Measurements from ENCODE around the gene HBS1L.

The HBS1L gene

DNA sequence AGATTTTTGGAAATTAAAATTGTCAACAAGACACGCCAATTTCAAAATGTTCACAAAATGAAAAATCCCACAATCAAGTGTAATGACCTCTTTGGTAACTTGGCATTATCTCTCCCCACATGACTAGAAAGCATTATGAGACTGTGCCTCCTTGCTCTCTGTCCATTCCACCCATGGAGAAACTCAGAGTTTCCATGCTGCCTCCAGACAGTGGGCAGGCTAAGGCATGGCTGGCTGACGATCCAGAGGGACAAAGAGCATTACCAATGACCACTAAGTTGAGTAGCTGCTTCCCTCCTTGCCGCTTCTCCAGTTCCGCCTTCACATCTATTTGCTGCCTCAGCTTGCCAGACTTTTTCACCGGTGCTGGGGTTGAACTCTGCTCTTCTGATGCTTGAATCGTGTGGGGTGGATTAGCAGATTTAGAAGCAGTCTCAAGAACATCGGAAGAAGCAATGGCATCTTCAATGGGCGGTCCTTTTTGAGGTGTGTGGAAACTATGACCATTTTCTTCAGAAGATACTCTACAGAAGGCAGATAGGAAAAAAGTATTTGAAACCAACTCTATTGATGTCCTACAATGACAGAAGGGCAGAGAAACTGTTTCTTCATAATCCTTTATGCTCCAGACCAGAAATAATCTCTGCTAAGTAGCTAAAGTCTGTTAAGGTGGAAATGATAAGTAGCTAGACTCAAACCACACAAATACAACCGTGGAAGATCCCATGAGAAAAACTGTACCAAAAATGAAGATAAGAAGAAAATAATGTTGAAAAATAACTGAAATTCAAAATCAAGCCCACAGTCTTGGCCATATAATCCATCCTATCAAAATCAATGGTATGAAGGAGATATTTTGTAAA is 57.3 kb downstream of the HBS1L start:
- Histone ChIP-seq H3K36me3 (ENCODE audit: control insufficient read depth in 2 of 2, insufficient read depth in 1 of 2, low read length in 2 of 2) (peaks cover 15 to 55% of the 10 kb centered on the region in 2 experiments), H3K4me1 (ENCODE audit: control insufficient read depth, insufficient read depth, low read length) (no peaks in the 10 kb centered on the region; the same call in 1 of the 2 replicates), H3K9me3 (ENCODE audit: control insufficient read depth, insufficient read depth, low read depth, low read length) (no peaks in the 10 kb centered on the region), H3K27ac (ENCODE audit: extremely low read depth, low read depth, low read length) (no peak overlapping the region), H3K4me3 (ENCODE audit: low read depth, low read length) (no peak overlapping the region)
- ChIA-PET CTCF (interaction anchor here (0.5 to 1.6 kb wide), 6 partner anchors 8 to 888 kb away, joined by 3 to 5 read pairs (median 4); no protein-coding TSS in a partner anchor), POLR2A (no interaction called here)
- TF ChIP-seq ZNF239 (tag by site-specific recombination; IDR thresholded peaks at IDR 0.05) (no peak), HOXC10 (CRISPR knock-in tag; IDR thresholded peaks at IDR 0.05) (no peak), MEIS1 (CRISPR knock-in tag; IDR thresholded peaks at IDR 0.05; ENCODE audit: borderline replicate concordance) (no peak), ZFHX2 (tag by site-specific recombination; conservative IDR thresholded peaks at IDR 0.05) (no peak)

DNA sequence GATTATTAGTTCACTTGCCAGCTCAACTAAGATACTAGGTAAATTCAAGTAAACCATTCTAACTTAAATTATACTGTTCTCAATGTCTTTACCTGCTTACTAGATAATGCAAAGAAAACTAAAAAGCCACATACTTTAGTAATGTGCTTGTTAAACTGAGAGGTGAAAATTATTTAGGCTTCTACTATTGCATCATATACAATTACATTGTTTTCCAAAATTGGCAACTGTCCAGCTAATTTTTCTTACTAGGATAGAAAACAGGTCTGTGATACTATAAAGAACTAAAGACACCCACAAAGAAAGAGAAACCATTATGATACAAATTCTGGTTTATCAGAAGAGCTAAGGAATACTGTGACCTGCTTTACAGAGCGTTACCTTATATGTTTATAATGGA is 59.1 kb downstream of the HBS1L start:
- ChIA-PET POLR2A (interaction anchor here (1.3 kb wide), 1 partner anchor 59 kb away, joined by 3 read pairs; the partner anchor contains the start of gene HBS1L), CTCF (interaction anchor here (0.7 to 1.3 kb wide), 5 partner anchors 8 to 322 kb away, joined by 3 to 4 read pairs (median 3); no protein-coding TSS in a partner anchor)
- TF ChIP-seq ZNF768 (tag by site-specific recombination; IDR thresholded peaks at IDR 0.05) (no peak), ZNF366 (tag by site-specific recombination; conservative IDR thresholded peaks at IDR 0.05) (0 out of 2 replicates have a peak, but pooled peaks have one; percentile 10)
- no peaks in the 10 kb centered on the region for H3K9me3 ChIP-seq (ENCODE audit: control insufficient read depth, insufficient read depth, low read depth, low read length)
- H3K4me1 ChIP-seq (ENCODE audit: control insufficient read depth, insufficient read depth, low read length) = no peaks in the 10 kb centered on the region; the same call in 1 of the 2 replicates
- H3K27ac ChIP-seq (ENCODE audit: extremely low read depth, low read depth, low read length) = no peak overlapping the region
- peaks cover 22 to 65% of the 10 kb centered on the region in 2 experiments for H3K36me3 ChIP-seq (ENCODE audit: control insufficient read depth in 2 of 2, insufficient read depth in 1 of 2, low read length in 2 of 2)
- no peak overlapping the region for H3K4me3 ChIP-seq (ENCODE audit: low read depth, low read length)

DNA sequence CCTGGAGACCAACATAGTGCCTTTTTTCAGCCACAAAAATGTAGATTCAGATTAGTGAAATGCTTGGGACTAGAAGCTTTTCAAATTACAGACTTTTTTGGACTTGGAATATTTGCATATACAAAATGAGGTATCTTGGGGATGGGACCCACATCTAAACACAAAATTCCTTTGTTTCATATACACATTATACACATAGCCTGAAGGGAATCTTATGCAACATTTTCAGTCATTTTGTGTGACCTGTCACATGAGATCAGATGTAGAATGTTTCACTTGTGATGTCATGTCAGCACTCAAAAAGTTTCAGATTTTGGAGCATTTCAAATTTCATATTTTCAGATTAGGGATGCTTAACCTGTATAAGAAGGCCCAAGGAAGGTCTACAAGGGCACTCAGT is 60.2 kb downstream of the HBS1L start:
- no peak for TF ChIP-seq ZNF366 (tag by site-specific recombination; conservative IDR thresholded peaks at IDR 0.05)
- no peak for TF ChIP-seq ZNF529 (tag by site-specific recombination; IDR thresholded peaks at IDR 0.05; ENCODE audit: insufficient replicate concordance)
- no peak for TF ChIP-seq GLIS1 (tag by site-specific recombination; IDR thresholded peaks at IDR 0.05)
- TF ChIP-seq ZNF274 (IDR thresholded peaks at IDR 0.05; ENCODE audit: low read length) = no peak
- TF ChIP-seq ZNF274 (tag by site-specific recombination; IDR thresholded peaks at IDR 0.05; ENCODE audit: borderline replicate concordance) = no peak
- TF ChIP-seq ZNF561 (tag by site-specific recombination; IDR thresholded peaks at IDR 0.05; ENCODE audit: borderline replicate concordance) = no peak
- TF ChIP-seq, protein P1, sequence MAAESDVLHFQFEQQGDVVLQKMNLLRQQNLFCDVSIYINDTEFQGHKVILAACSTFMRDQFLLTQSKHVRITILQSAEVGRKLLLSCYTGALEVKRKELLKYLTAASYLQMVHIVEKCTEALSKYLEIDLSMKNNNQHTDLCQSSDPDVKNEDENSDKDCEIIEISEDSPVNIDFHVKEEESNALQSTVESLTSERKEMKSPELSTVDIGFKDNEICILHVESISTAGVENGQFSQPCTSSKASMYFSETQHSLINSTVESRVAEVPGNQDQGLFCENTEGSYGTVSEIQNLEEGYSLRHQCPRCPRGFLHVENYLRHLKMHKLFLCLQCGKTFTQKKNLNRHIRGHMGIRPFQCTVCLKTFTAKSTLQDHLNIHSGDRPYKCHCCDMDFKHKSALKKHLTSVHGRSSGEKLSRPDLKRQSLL (tag by site-specific recombination; IDR thresholded peaks at IDR 0.05) = no peak
- no peak for TF ChIP-seq ZNF133 (tag by site-specific recombination; IDR thresholded peaks at IDR 0.05)
- no peak for TF ChIP-seq ZBTB21 (tag by site-specific recombination; IDR thresholded peaks at IDR 0.05)
- TF ChIP-seq ZNF621 (tag by site-specific recombination; IDR thresholded peaks at IDR 0.05) = no peak
- TF ChIP-seq ZNF571 (tag by site-specific recombination; IDR thresholded peaks at IDR 0.05) = no peak
- TF ChIP-seq MYNN (tag by site-specific recombination; IDR thresholded peaks at IDR 0.05; ENCODE audit: borderline replicate concordance) = no peak
- TF ChIP-seq KLF16 (tag by site-specific recombination; IDR thresholded peaks at IDR 0.05) = no peak
- TF ChIP-seq ZFP3 (tag by site-specific recombination; IDR thresholded peaks at IDR 0.05; ENCODE audit: low read depth) = no peak
- no peak for TF ChIP-seq ZNF768 (tag by site-specific recombination; IDR thresholded peaks at IDR 0.05)
- no peak for TF ChIP-seq ZFP37 (tag by site-specific recombination; IDR thresholded peaks at IDR 0.05)
- TF ChIP-seq ZNF549 (tag by site-specific recombination; IDR thresholded peaks at IDR 0.05) = no peak
- TF ChIP-seq ZNF132 (tag by site-specific recombination; IDR thresholded peaks at IDR 0.05; ENCODE audit: borderline replicate concordance) = no peak
- H3K4me3 ChIP-seq (ENCODE audit: low read depth, low read length) = no peak overlapping the region
- H3K4me1 ChIP-seq (ENCODE audit: control insufficient read depth, insufficient read depth, low read length) = no peaks in the 10 kb centered on the region; the same call in 1 of the 2 replicates
- H3K36me3 ChIP-seq (ENCODE audit: control insufficient read depth in 2 of 2, insufficient read depth in 1 of 2, low read length in 2 of 2) = peaks cover 18 to 71% of the 10 kb centered on the region in 2 experiments
- ChIA-PET CTCF (interaction anchor here (0.6 to 1.3 kb wide), 5 partner anchors 10 to 458 kb away, joined by 3 to 6 read pairs (median 3); no protein-coding TSS in a partner anchor), POLR2A (no interaction called here)
- no peaks in the 10 kb centered on the region for H3K9me3 ChIP-seq (ENCODE audit: control insufficient read depth, insufficient read depth, low read depth, low read length)
- no peak overlapping the region for H3K27ac ChIP-seq (ENCODE audit: extremely low read depth, low read depth, low read length)
